Measurements from ENCODE around the gene ZNF710.
"Not testable (repeated sequence)": the region's sequence is repeated elsewhere in the genome, so short reads cannot be mapped to it uniquely, and the experiment has no call there.

The ZNF710 gene, protein sequence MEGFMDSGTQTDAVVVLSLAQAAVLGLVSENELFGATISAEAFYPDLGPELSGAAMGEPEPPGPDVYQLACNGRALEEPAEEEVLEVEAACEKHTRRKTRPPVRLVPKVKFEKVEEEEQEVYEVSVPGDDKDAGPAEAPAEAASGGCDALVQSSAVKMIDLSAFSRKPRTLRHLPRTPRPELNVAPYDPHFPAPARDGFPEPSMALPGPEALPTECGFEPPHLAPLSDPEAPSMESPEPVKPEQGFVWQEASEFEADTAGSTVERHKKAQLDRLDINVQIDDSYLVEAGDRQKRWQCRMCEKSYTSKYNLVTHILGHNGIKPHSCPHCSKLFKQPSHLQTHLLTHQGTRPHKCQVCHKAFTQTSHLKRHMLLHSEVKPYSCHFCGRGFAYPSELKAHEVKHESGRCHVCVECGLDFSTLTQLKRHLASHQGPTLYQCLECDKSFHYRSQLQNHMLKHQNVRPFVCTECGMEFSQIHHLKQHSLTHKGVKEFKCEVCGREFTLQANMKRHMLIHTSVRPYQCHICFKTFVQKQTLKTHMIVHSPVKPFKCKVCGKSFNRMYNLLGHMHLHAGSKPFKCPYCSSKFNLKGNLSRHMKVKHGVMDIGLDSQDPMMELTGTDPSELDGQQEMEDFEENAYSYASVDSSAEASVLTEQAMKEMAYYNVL

GRCh38 chr15:90001062-90001682 lies at the start of gene ZNF710:
TSS of gene ZNF710 (plus strand) at chr15:90001324. CDS start at chr15:90067138, 65,814 bp downstream.
- peak; percentile 40 for DNase-seq

DNA sequence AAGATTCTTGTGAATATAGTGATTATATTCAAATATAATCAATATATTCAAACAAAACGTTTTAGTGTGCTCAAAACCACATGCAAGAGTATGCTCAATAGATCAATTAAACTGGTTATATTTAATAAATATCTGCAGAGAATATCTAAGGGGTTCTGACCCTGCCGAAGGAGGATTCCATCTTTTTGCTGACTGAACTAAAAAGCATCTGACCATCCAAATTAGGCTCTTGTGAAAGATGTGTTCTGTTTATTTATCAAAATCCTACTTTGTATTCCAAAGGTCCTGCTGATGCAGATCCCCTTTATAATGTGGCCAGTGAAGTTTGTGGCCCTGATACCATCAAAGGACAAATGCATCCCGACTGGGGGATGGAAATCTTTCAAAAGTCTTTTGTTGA lies 46.6 kb upstream of the ZNF710 start:
- no peak for DNase-seq

- not testable (repeated sequence) for DNase-seq
Measured at GRCh38 chr15:89955449-89955998, 45.6 kb upstream of the ZNF710 start.

- no peak for DNase-seq
Measured at GRCh38 chr15:89958107-89958805, 42.9 kb upstream of the ZNF710 start.

- DNase-seq: no peak
Measured at GRCh38 chr15:89963301-89964231, 37.6 kb upstream of the ZNF710 start.

DNA sequence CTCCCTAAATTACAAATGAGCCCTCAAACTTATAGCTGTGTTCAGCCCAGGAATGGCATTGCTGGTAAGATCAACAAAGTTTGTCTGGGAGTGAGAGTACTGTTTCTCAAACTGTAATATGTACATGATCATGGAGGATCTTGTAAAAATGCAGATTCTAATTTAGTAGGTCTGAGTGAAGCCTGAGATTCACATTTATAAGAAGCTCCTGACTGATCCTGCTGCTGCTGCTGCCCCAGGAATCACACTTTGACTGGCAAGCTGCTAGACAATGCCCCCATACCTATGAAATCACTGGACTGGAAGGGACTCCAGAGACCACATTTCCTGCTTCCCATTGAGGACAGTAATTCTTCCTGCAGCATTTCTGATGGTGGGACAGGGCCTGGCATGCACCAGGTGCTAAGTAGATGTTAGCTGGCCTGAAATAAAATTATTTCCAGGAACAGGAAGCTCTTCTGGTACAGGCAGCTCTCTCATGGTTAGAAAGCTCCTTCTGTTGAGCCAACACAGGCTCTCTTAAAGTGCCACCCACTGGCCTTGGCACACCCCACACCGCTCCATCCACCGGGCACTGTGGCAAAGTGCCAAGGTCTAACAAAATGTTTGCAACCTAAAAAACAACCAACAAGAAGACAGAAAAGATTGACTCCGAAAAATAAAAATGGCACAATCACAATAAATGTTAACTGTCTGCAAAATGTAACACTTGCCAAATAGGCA lies 36.7 kb upstream of the ZNF710 start:
- DNase-seq: no peak

GRCh38 chr15:89967881-89968280 lies 33.2 kb upstream of the ZNF710 start:
- no peak for DNase-seq

DNA sequence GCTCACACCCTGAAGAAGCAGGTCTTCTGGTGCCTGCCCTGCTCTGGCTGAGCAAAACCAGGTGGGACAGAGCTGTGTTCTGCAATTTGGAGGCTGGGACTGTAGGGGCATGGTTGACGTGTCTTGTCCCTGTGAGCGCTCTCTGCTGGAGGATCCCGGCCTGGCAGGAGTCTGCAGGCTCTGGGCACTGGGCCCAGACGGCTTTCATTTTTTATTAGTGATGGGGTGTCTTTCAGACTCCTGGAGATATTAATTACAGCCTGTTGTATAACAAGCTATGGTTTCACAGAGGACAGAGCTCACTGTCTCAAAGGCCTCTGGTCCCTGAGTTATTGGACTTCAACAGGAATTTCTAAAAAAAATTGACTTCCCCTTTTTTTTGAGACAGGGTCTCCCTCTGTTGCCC lies 29.5 kb upstream of the ZNF710 start:
- peak; percentile 47 for DNase-seq

DNA sequence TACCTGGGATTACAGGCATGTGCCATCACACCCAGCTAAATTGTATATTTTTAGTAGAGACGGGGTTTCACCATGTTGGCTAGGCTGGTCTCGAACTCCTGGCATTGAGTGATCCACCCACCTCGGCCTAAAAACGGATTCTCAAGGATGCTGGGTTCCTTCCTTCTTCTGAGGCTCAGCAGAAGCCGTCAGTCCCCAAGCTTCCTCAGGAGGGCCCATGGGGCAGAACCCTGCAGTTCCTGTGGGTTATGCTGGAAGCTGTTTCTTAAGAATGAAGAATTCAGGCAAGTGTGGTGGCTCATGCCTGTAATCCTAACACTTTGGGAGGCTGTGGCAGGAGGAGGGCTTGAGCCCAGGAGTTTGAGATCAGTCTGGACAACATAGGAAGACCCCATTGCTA lies 29.0 kb upstream of the ZNF710 start:
- DNase-seq: no peak

- no peak for DNase-seq
Measured at GRCh38 chr15:89975482-89976245, 25.5 kb upstream of the ZNF710 start.

- no peak for DNase-seq
Measured at GRCh38 chr15:89976246-89976600, 24.9 kb upstream of the ZNF710 start.

GRCh38 chr15:89977836-89978235 lies 23.3 kb upstream of the ZNF710 start:
- not testable (repeated sequence) for DNase-seq

- no peak for DNase-seq
Measured at GRCh38 chr15:89978914-89979313, 22.2 kb upstream of the ZNF710 start.

DNA sequence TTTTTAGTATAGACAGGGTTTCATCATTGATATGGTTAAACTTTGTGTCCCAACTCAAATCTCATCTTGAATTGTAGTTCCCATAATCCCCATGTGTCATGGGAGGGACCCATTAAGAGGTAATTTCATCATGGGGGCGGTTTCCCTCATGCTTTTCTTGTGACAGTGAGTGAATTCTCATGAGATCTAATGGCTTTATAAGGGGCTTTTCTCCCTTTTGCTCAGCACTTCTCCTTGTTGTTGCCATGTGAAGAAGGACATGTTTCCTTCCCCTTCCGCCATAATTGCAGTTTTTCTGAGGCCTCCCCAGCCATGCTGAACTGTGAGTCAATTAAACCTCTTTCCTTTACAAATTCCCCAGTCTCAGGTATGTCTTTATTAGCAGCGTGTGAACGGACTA lies 20.2 kb upstream of the ZNF710 start:
- no peak for DNase-seq

- DNase-seq: no peak
Measured at GRCh38 chr15:89982315-89983055, 18.6 kb upstream of the ZNF710 start.

- DNase-seq: no peak
Measured at GRCh38 chr15:89984001-89984400, 17.1 kb upstream of the ZNF710 start.

DNA sequence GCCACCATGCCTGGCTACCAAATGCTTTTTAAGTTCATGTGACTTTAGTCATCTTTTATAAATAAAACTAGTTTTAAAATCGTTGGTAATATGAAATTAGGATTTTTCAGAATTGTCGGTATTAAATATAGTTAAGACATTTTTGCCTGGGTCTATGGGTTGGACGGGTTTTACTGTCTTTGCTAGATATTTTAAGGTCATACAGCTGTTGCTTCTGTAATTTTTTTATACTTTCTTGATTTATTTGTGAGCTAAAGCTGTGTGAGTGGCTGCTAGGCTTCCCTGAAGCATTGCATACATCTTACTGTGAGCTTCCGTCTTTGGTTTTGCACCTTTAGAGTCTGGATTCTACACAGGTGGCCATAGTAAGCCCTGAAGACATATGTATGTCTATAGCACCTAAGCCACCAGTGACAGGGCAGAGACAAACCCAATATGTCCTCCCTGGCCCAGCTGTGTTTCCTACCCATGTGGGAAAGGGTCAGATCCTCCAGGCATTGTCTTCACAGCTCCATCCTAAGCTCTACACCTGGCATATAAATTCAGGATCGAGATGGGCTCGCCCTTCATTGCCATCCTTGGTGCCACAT lies 16.6 kb upstream of the ZNF710 start:
- DNase-seq: no peak

- DNase-seq: no peak
Measured at GRCh38 chr15:89985111-89985510, 16.0 kb upstream of the ZNF710 start.

DNA sequence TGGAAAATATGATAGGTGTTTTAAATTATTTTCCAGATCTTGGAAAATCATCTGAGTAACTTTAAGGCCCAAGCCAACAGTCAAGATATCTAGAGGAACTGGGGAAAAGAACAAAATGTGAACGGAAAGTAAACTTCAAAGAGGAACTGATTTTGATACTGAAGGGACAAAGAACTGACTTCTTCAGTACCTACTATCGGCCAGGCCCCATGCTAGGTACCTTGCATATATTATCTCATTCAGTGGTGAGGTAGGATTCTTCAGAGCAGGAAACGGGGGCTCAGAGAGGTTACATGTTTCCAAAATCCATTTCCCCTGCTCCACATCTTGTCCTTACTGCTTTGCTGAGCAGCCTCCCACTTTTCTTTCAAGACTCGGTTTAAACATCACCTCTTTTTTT lies 9.8 kb upstream of the ZNF710 start:
- no peak for DNase-seq
